Esophagus squamous epithelium (tissue), 5 donors: Measurements from ENCODE around the gene SYNM. TPM values are rescaled to one million over a fixed set of nuclear protein-coding genes. Genes with fewer than 3 reads are reported as not detected.
A peak's percentile ranks its signal among the peaks of the same experiment; 100 is the strongest.

Experiments used
- DNase-seq: peaks from one replicate; lab custom pipeline; 2025; lab: John Stamatoyannopoulos, UW
- H3K27ac ChIP-seq, 4 donors: fragments of 200-600 bp; sonication (generic); one replicate each; pipeline ENCODE4 v1.5.1; 2016 to 2019; ENCODE audit warnings: mild to moderate bottlenecking in 1 of 4
- H3K27me3 ChIP-seq, 4 donors: fragments of 200-600 bp; sonication (generic); 1 replicate in 3 of 4; 2 replicates in 1 of 4; pipeline versions ENCODE4 v1.5.1 to v1.6.0; 2017 to 2021; ENCODE audit warnings: antibody characterized with exemption in 1 of 4
- H3K36me3 ChIP-seq, 3 donors: fragments of 200-600 bp; sonication (generic); one replicate each; pipeline ENCODE4 v1.5.1; 2016 to 2019
- H3K4me1 ChIP-seq, 3 donors: fragments of 200-600 bp; sonication (generic); one replicate each; pipeline ENCODE4 v1.5.1; 2017 to 2019
- H3K4me3 ChIP-seq, 4 donors: fragments of 200-600 bp; sonication (generic); 1 replicate in 3 of 4; 2 replicates in 1 of 4; pipeline ENCODE4 v1.5.1; 2016 to 2019; ENCODE audit warnings: mild to moderate bottlenecking in 2 of 4, moderate library complexity in 1 of 4
- H3K9me3 ChIP-seq, 3 donors: fragments of 200-600 bp; sonication (generic); one replicate each; pipeline ENCODE4 v1.5.1; 2016 to 2019
- CTCF ChIP-seq, 6 experiments: fragments of 450-650 bp in 4 of 6; fragments of 200-600 bp in 2 of 6; sonication (generic) in 2 of 6; IDR thresholded peaks; one replicate each; pipeline ENCODE4 v1.5.1; 2016 to 2019; ENCODE audit warnings: antibody characterized with exemption in 6 of 6, mild to moderate bottlenecking in 4 of 6, moderate library complexity in 4 of 6
- POLR2A ChIP-seq, 4 donors: fragments of 450-650 bp; IDR thresholded peaks; one replicate each; pipeline ENCODE4 v1.6.1; 2017; ENCODE audit warnings: antibody characterized with exemption in 4 of 4, mild to moderate bottlenecking in 4 of 4, moderate library complexity in 3 of 4
- WGBS, 2 donors: methylation state at CpG; one replicate each; pipeline ENCODE4 v1.1.5; 2018; 5-methylcytosine and 5-hydroxymethylcytosine counted together
- intact Hi-C: fragments of 100-400 bp; cut with DNase I; formaldehyde crosslinking; loops from one replicate; pipeline ENCODE4 v1.15.0; 2022
- total RNA-seq, 4 donors: library from RNA; depleted of rRNA; stranded (reverse); fragments of >200 nt; gene quantifications; one replicate each; pipeline ENCODE4 v1.1.0, GENCODE V29; 2016
- donor health status: DM: yes; HTN: yes; CAD: no.

SYNM gene
- total RNA-seq, 4 donors from 2014 or later, result 18.1 to 262 (median 42.0) TPM

GRCh38 chr15:99122831-99123712 lies 18.2 kb downstream of the SYNM start:
- peak in 1 of 4 donors; percentile 9 for TF ChIP-seq POLR2A (IDR thresholded peaks at IDR 0.05)
- TF ChIP-seq CTCF (IDR thresholded peaks at IDR 0.05), result no peak
- DNase-seq, result no peak
- Histone ChIP-seq H3K4me3 (peak overlapping the region in 3 of 4 donors; percentile 21 to 53 (median 29)), H3K9me3 (no peaks in the 10 kb centered on the region), H3K4me1 (peaks cover 14 to 65% (median 18%) of the 10 kb centered on the region in 3 donors), H3K36me3 (no peaks in the 10 kb centered on the region), H3K27ac (peak overlapping the region; percentile 67 to 86 (median 84)), H3K27me3 (no peaks in the 10 kb centered on the region)
- 40 to 71% methylated on average over 10 to 21 of the region's 22 CpGs for WGBS, 2 donors
- intact Hi-C loops, result no loop called here

- intact Hi-C loops, result no loop called here
- peak overlapping the region in 3 of 4 donors; percentile 21 to 53 (median 29) for H3K4me3 ChIP-seq
- no peaks in the 10 kb centered on the region for H3K27me3 ChIP-seq
- DNase-seq, result no peak
- WGBS, 2 donors, result 7 to 11% methylated on average over 3 to 12 of the region's 20 CpGs
- H3K27ac ChIP-seq, result peak overlapping the region; percentile 67 to 86 (median 84)
- no peaks in the 10 kb centered on the region for H3K36me3 ChIP-seq
- H3K4me1 ChIP-seq, result peaks cover 14 to 62% (median 18%) of the 10 kb centered on the region in 3 donors
- TF ChIP-seq CTCF (IDR thresholded peaks at IDR 0.05), result no peak
- no peak for TF ChIP-seq POLR2A (IDR thresholded peaks at IDR 0.05)
- H3K9me3 ChIP-seq, result no peaks in the 10 kb centered on the region
Measured at GRCh38 chr15:99123713-99124451, 19.0 kb downstream of the SYNM start.

GRCh38 chr15:99124641-99125040 lies 19.8 kb downstream of the SYNM start:
- 80 to 90% methylated on average over 1 to 7 of the region's 8 CpGs for WGBS, 2 donors
- peaks cover 14 to 60% (median 18%) of the 10 kb centered on the region in 3 donors for H3K4me1 ChIP-seq
- no peaks in the 10 kb centered on the region for H3K27me3 ChIP-seq
- intact Hi-C loops, result no loop called here
- no peak overlapping the region for H3K4me3 ChIP-seq
- TF ChIP-seq POLR2A (IDR thresholded peaks at IDR 0.05), result no peak
- no peak for TF ChIP-seq CTCF (IDR thresholded peaks at IDR 0.05)
- DNase-seq, result no peak
- no peaks in the 10 kb centered on the region for H3K36me3 ChIP-seq
- no peaks in the 10 kb centered on the region for H3K9me3 ChIP-seq
- H3K27ac ChIP-seq, result peak overlapping the region; percentile 17 to 86 (median 84)

GRCh38 chr15:99125061-99125891 lies 20.4 kb downstream of the SYNM start:
- Histone ChIP-seq H3K36me3 (peaks cover 0 to 3% (median 0%) of the 10 kb centered on the region in 3 donors), H3K27ac (peak overlapping the region; percentile 22 to 86 (median 84)), H3K4me1 (peaks cover 14 to 60% (median 18%) of the 10 kb centered on the region in 3 donors), H3K27me3 (no peaks in the 10 kb centered on the region), H3K4me3 (no peak overlapping the region), H3K9me3 (no peaks in the 10 kb centered on the region)
- 65 to 79% methylated on average over 17 to 19 of the region's 29 CpGs for WGBS, 2 donors
- no peak for DNase-seq
- TF ChIP-seq CTCF (IDR thresholded peaks at IDR 0.05) (no peak), POLR2A (IDR thresholded peaks at IDR 0.05) (no peak)
- intact Hi-C loops, result no loop called here
